ENCODE data around the gene STOX2. TPM values are rescaled to one million over a fixed set of nuclear protein-coding genes. Genes with fewer than 3 reads are reported as not detected.
"Not testable (repeated sequence)": the region's sequence is repeated elsewhere in the genome, so short reads cannot be mapped to it uniquely, and the experiment has no call there.

STOX2 gene
- polyA plus RNA-seq, 1 of the 3 experiments (the other 2 are of a cell fraction), result 0.16 TPM

- H3K27ac ChIP-seq (ENCODE audit: low read depth in 2 of 2, low read length in 1 of 2), result no peak overlapping the region
- 59% methylated on average over 10 of the region's 10 CpGs for WGBS (ENCODE audit: low lambda C conversion rate)
Observed at GRCh38 chr4:184041156-184041555, 136.0 kb downstream of the STOX2 start.

DNA sequence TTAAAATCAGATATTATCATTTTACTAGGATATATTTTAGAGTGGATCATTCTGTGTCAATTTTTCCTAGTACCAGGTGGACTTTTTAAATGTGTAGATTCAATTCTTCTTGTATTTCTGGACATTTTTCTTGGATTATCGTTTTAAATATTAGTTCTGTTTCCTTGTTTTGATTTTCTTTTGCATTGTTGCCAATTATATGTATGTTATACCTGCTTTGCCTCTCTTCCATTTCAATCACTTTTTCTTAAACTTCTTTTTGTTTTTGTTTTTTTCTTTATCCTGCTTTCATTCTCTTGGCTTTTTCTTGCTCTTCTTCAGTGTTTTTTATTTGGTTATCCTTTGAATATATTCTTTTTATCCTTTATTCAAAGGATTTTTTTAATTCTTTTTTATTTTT lies 141.0 kb downstream of the STOX2 start:
- no peaks in the 10 kb centered on the region for H3F3A ChIP-seq (replicated peaks; ENCODE audit: insufficient read depth)
- no peak overlapping the region for H3K4me3 ChIP-seq (ENCODE audit: low read depth in 2 of 2, low read length in 1 of 2)
- DNase-seq, result no peak
- H3K9me3 ChIP-seq, result peaks cover 12% of the 10 kb centered on the region; the same call in 1 of the 2 replicates
- no peaks in the 10 kb centered on the region for H3K36me3 ChIP-seq (replicated peaks in 1 of 2; ENCODE audit: control insufficient read depth in 1 of 2, insufficient read depth in 2 of 2, low read length in 1 of 2)
- H3K79me2 ChIP-seq (ENCODE audit: insufficient read depth), result no peaks in the 10 kb centered on the region
- H3K4me1 ChIP-seq (ENCODE audit: control insufficient read depth in 1 of 2, insufficient read depth in 2 of 2, low read depth in 1 of 2, low read length in 1 of 2), result no peaks in the 10 kb centered on the region
- H2AFZ ChIP-seq (ENCODE audit: low read depth), result no peak overlapping the region
- WGBS (ENCODE audit: low lambda C conversion rate), result 7% methylated on average over 1 of the region's 1 CpG
- no peak overlapping the region for H3K9ac ChIP-seq
- H3K27ac ChIP-seq (ENCODE audit: low read depth in 2 of 2, low read length in 1 of 2), result no peak overlapping the region
- no peaks in the 10 kb centered on the region for H4K20me1 ChIP-seq (ENCODE audit: insufficient read depth)
- ChIA-PET CTCF (no interaction called here), POLR2A (no interaction called here)
- no peak for TF ChIP-seq RAD21 (IDR thresholded peaks at IDR 0.05; ENCODE audit: low read length)
- no peak for TF ChIP-seq USF2 (IDR thresholded peaks at IDR 0.05; ENCODE audit: borderline replicate concordance, low read depth, low read length)
- no peak for TF ChIP-seq ELF1 (IDR thresholded peaks at IDR 0.05)
- no peak for TF ChIP-seq CHD2 (IDR thresholded peaks at IDR 0.05; ENCODE audit: low read length, partially characterized antibody)
- TF ChIP-seq, protein P1, sequence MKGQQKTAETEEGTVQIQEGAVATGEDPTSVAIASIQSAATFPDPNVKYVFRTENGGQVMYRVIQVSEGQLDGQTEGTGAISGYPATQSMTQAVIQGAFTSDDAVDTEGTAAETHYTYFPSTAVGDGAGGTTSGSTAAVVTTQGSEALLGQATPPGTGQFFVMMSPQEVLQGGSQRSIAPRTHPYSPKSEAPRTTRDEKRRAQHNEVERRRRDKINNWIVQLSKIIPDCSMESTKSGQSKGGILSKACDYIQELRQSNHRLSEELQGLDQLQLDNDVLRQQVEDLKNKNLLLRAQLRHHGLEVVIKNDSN (IDR thresholded peaks at IDR 0.05; ENCODE audit: borderline replicate concordance, low read depth), result no peak
- H3K9me2 ChIP-seq, result no peaks in the 10 kb centered on the region
- H3K4me2 ChIP-seq, result no peak overlapping the region
- no peaks in the 10 kb centered on the region for H3K27me3 ChIP-seq (ENCODE audit: insufficient read depth)

More at GRCh38 chr4:184041156-184041555, 136.0 kb downstream of the STOX2 start:
- DNase-seq, result no peak
- Histone ChIP-seq H3F3A (replicated peaks; ENCODE audit: insufficient read depth) (no peaks in the 10 kb centered on the region), H3K27me3 (ENCODE audit: insufficient read depth) (no peaks in the 10 kb centered on the region), H3K4me1 (ENCODE audit: control insufficient read depth in 1 of 2, insufficient read depth in 2 of 2, low read depth in 1 of 2, low read length in 1 of 2) (no peaks in the 10 kb centered on the region; a peak in 1 of 4 replicates), H3K9ac (no peak overlapping the region), H3K36me3 (replicated peaks in 1 of 2; ENCODE audit: control insufficient read depth in 1 of 2, insufficient read depth in 2 of 2, low read length in 1 of 2) (no peaks in the 10 kb centered on the region), H3K4me3 (ENCODE audit: low read depth in 2 of 2, low read length in 1 of 2) (no peak overlapping the region), H3K9me3 (no peaks in the 10 kb centered on the region), H2AFZ (ENCODE audit: low read depth) (no peak overlapping the region), H3K4me2 (no peak overlapping the region), H3K79me2 (ENCODE audit: insufficient read depth) (no peaks in the 10 kb centered on the region), H3K9me2 (no peaks in the 10 kb centered on the region), H4K20me1 (ENCODE audit: insufficient read depth) (no peaks in the 10 kb centered on the region)
- TF ChIP-seq RAD21 (IDR thresholded peaks at IDR 0.05; ENCODE audit: low read length) (no peak), PBX3 (IDR thresholded peaks at IDR 0.05) (no peak), CHD2 (IDR thresholded peaks at IDR 0.05; ENCODE audit: low read length, partially characterized antibody) (no peak)
- ChIA-PET POLR2A (no interaction called here), CTCF (no interaction called here)

- H3K4me2 ChIP-seq; H2AFZ ChIP-seq (ENCODE audit: low read depth); H3K36me3 ChIP-seq (replicated peaks in 1 of 2; ENCODE audit: control insufficient read depth in 1 of 2, insufficient read depth in 2 of 2, low read length in 1 of 2); POLR2A ChIA-PET; H3K4me1 ChIP-seq (ENCODE audit: control insufficient read depth in 1 of 2, insufficient read depth in 2 of 2, low read depth in 1 of 2, low read length in 1 of 2); H3K4me3 ChIP-seq (ENCODE audit: low read depth in 2 of 2, low read length in 1 of 2); H3K9ac ChIP-seq; H4K20me1 ChIP-seq (ENCODE audit: insufficient read depth); H3K9me2 ChIP-seq; H3K27me3 ChIP-seq (ENCODE audit: insufficient read depth); CTCF ChIA-PET; H3K27ac ChIP-seq (ENCODE audit: low read depth in 2 of 2, low read length in 1 of 2); H3F3A ChIP-seq (replicated peaks; ENCODE audit: insufficient read depth); H3K79me2 ChIP-seq (ENCODE audit: insufficient read depth); DNase-seq: not testable (repeated sequence)
- 84% methylated on average over 4 of the region's 4 CpGs for WGBS (ENCODE audit: low lambda C conversion rate)
- H3K9me3 ChIP-seq, result peaks cover 12% of the 10 kb centered on the region; the same call in 1 of the 2 replicates
Observed at GRCh38 chr4:184051262-184051661, 146.2 kb downstream of the STOX2 start.

All from SK-N-SH (cell line).